PC-3 (cell line): Measurements from ENCODE around the gene IMPACT.

Experiments
- EZH2 ChIP-seq: fragments of 300-600 bp; sonication (generic); IDR thresholded peaks from one replicate; pipeline ENCODE4 v1.6.1; 2017; ENCODE audit warnings: antibody characterized with exemption, mild to moderate bottlenecking, low read length; ENCODE audit not compliant: unreplicated experiment
- EZH2phosphoT487 ChIP-seq: fragments of 300-600 bp; sonication (generic); IDR thresholded peaks from 2 replicates; pipeline ENCODE4 v1.6.1; 2018; ENCODE audit warnings: mild to moderate bottlenecking, antibody characterized with exemption, low read length, borderline replicate concordance
- TF ChIP-seq, protein P1 (sequence below): fragments of 300-600 bp; sonication (generic); conservative IDR thresholded peaks from 2 replicates; pipeline ENCODE4 v1.5.1; 2017; ENCODE audit warnings: antibody characterized with exemption, low read depth, mild to moderate bottlenecking, low read length

DNA sequence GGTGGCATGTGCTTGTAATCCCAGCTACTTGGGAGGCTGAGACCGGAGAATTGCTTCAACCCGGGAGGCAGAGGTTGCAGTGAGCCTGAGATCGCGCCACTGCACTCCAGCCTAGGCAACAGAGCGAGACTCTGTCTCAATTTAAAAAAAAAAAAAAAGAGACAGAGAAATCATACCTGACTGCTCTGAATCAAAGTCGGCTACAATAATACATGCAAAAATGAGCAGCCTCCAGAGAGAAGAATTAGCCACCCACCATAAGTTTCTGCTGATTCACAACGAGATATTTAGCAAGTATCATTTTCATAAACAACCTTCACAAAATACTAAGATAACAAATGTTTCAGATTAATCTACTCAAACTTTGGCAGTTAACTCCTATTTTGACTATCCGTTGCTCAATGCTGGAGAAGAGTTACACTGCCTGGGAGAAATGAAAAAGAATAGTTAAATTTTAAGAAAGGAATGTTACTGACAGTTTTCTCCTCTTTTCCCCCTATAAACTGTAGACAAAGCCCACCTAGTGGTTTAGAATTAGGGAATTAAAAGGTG, 30.3 kb upstream of the IMPACT start:
- TF ChIP-seq, protein P1, sequence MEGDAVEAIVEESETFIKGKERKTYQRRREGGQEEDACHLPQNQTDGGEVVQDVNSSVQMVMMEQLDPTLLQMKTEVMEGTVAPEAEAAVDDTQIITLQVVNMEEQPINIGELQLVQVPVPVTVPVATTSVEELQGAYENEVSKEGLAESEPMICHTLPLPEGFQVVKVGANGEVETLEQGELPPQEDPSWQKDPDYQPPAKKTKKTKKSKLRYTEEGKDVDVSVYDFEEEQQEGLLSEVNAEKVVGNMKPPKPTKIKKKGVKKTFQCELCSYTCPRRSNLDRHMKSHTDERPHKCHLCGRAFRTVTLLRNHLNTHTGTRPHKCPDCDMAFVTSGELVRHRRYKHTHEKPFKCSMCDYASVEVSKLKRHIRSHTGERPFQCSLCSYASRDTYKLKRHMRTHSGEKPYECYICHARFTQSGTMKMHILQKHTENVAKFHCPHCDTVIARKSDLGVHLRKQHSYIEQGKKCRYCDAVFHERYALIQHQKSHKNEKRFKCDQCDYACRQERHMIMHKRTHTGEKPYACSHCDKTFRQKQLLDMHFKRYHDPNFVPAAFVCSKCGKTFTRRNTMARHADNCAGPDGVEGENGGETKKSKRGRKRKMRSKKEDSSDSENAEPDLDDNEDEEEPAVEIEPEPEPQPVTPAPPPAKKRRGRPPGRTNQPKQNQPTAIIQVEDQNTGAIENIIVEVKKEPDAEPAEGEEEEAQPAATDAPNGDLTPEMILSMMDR = no peak
- no peak for TF ChIP-seq EZH2
- TF ChIP-seq EZH2phosphoT487 = no peak
